Astrocyte (in vitro differentiated cells and primary cell): Measurements from ENCODE around the gene HIKESHI. TPM values are rescaled to one million over a fixed set of nuclear protein-coding genes. Genes with fewer than 3 reads are reported as not detected.

Experiments
- DNase-seq: peaks from one replicate; pipeline ENCODE4 v3.0.0-alpha.2; 2010; ENCODE audit warnings: low read depth
- FAIRE-seq: peaks from 2 replicates; lab custom pipeline; 2011; peaks lifted over from hg19 to GRCh38; lab: Jason Lieb, UNC
- H2AFZ ChIP-seq: 2 replicates; pipeline ENCODE4 v1.6.0; 2012; ENCODE audit warnings: low read depth, low read length, inconsistent platforms
- H3K27ac ChIP-seq: 2 replicates; pipeline ENCODE4 v1.5.1; 2011; ENCODE audit warnings: low read depth, low read length, inconsistent platforms
- H3K27me3 ChIP-seq: 2 replicates; pipeline ENCODE4 v1.6.0; 2011; ENCODE audit warnings: low read length, inconsistent platforms; ENCODE audit not compliant: insufficient read depth
- H3K36me3 ChIP-seq: 2 replicates; pipeline ENCODE4 v1.5.1; 2011; ENCODE audit warnings: low read length, inconsistent platforms; ENCODE audit not compliant: insufficient read depth
- H3K4me1 ChIP-seq: 2 replicates; pipeline ENCODE4 v1.5.1; 2011; ENCODE audit warnings: low read length, inconsistent platforms; ENCODE audit not compliant: insufficient read depth
- H3K4me2 ChIP-seq: 2 replicates; pipeline ENCODE4 v1.6.0; 2012; ENCODE audit warnings: low read length, inconsistent platforms
- H3K4me3 ChIP-seq: 2 replicates; pipeline ENCODE4 v1.5.1; 2011; ENCODE audit warnings: low read depth, mild to moderate bottlenecking, low read length, inconsistent platforms; ENCODE audit not compliant: insufficient read depth
- H3K79me2 ChIP-seq: 2 replicates; pipeline ENCODE4 v1.6.0; 2012; ENCODE audit warnings: mild to moderate bottlenecking, low read length, inconsistent platforms; ENCODE audit not compliant: insufficient read depth
- H3K9ac ChIP-seq: 2 replicates; pipeline ENCODE4 v1.6.0; 2012; ENCODE audit warnings: mild to moderate bottlenecking, low read length, inconsistent platforms
- H3K9me3 ChIP-seq: 2 replicates; pipeline ENCODE4 v1.5.1; 2012; ENCODE audit warnings: low read depth, mild to moderate bottlenecking, low read length, inconsistent platforms; ENCODE audit not compliant: insufficient read depth
- H4K20me1 ChIP-seq: 2 replicates; pipeline ENCODE4 v1.6.0; 2012; ENCODE audit warnings: low read length, inconsistent platforms; ENCODE audit not compliant: insufficient read depth
- H3K27ac Mint-ChIP-seq: one replicate; pipeline ENCODE4 v1.8.0; 2021; ENCODE audit warnings: mild to moderate bottlenecking, mixed read lengths; ENCODE audit not compliant: unreplicated experiment
- H3K27me3 Mint-ChIP-seq: one replicate; pipeline ENCODE4 v1.8.0; 2021; ENCODE audit warnings: low read depth, mixed read lengths; ENCODE audit not compliant: unreplicated experiment
- H3K36me3 Mint-ChIP-seq: one replicate; pipeline ENCODE4 v1.8.0; 2021; ENCODE audit warnings: low read depth, mixed read lengths; ENCODE audit not compliant: unreplicated experiment
- H3K4me1 Mint-ChIP-seq: one replicate; pipeline ENCODE4 v1.8.0; 2021; ENCODE audit warnings: low read depth, mixed read lengths; ENCODE audit not compliant: unreplicated experiment
- H3K4me3 Mint-ChIP-seq: one replicate; pipeline ENCODE4 v1.8.0; 2021; ENCODE audit warnings: mild to moderate bottlenecking, moderate library complexity, mixed read lengths; ENCODE audit not compliant: unreplicated experiment
- H3K9me3 Mint-ChIP-seq: one replicate; pipeline ENCODE4 v1.8.0; 2021; ENCODE audit warnings: mild to moderate bottlenecking, mixed read lengths; ENCODE audit not compliant: unreplicated experiment
- EZH2 ChIP-seq: IDR thresholded peaks from 2 replicates; pipeline ENCODE4 v1.6.1; 2012; ENCODE audit warnings: mild to moderate bottlenecking, low read length, inconsistent platforms; ENCODE audit not compliant: insufficient read depth
- total RNA-seq: library from RNA; stranded (reverse); gene quantifications from 2 replicates; pipeline ENCODE4 v1.2.1, GENCODE V29; 2021
- TF ChIP-seq, protein P1 (sequence below): IDR thresholded peaks from 2 replicates; pipeline ENCODE4 v1.5.1; 2011; ENCODE audit warnings: low read depth, mild to moderate bottlenecking, inconsistent platforms, low read length, moderate library complexity; ENCODE audit not compliant: insufficient read depth

HIKESHI gene
- total RNA-seq, 1 donor from 2014 or later = 42.3 TPM

GRCh38 chr11:86256608-86257007 is 45.4 kb upstream of the HIKESHI start:
- Mint-ChIP-seq H3K27me3 (no peaks in the 10 kb centered on the region), H3K4me3 (no peak overlapping the region), H3K9me3 (no peaks in the 10 kb centered on the region), H3K36me3 (peaks cover 2% of the 10 kb centered on the region), H3K4me1 (no peaks in the 10 kb centered on the region), H3K27ac (no peak overlapping the region)
- no peak for DNase-seq
- FAIRE-seq = no peak
- no peak overlapping the region for H3K27ac ChIP-seq
- no peak overlapping the region for H3K4me2 ChIP-seq
- no peaks in the 10 kb centered on the region for H3K9me3 ChIP-seq
- no peak overlapping the region for H2AFZ ChIP-seq
- no peak overlapping the region for H3K9ac ChIP-seq
- H3K4me3 ChIP-seq = no peak overlapping the region
- H3K36me3 ChIP-seq = peaks cover 6% of the 10 kb centered on the region
- H4K20me1 ChIP-seq = peaks cover 13% of the 10 kb centered on the region
- no peaks in the 10 kb centered on the region for H3K4me1 ChIP-seq
- TF ChIP-seq, protein P1, sequence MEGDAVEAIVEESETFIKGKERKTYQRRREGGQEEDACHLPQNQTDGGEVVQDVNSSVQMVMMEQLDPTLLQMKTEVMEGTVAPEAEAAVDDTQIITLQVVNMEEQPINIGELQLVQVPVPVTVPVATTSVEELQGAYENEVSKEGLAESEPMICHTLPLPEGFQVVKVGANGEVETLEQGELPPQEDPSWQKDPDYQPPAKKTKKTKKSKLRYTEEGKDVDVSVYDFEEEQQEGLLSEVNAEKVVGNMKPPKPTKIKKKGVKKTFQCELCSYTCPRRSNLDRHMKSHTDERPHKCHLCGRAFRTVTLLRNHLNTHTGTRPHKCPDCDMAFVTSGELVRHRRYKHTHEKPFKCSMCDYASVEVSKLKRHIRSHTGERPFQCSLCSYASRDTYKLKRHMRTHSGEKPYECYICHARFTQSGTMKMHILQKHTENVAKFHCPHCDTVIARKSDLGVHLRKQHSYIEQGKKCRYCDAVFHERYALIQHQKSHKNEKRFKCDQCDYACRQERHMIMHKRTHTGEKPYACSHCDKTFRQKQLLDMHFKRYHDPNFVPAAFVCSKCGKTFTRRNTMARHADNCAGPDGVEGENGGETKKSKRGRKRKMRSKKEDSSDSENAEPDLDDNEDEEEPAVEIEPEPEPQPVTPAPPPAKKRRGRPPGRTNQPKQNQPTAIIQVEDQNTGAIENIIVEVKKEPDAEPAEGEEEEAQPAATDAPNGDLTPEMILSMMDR = no peak
- no peak for TF ChIP-seq EZH2
- peaks cover 50% of the 10 kb centered on the region for H3K79me2 ChIP-seq
- no peaks in the 10 kb centered on the region for H3K27me3 ChIP-seq

GRCh38 chr11:86257446-86257845 is 44.6 kb upstream of the HIKESHI start:
- Mint-ChIP-seq H3K9me3 (no peaks in the 10 kb centered on the region), H3K27me3 (no peaks in the 10 kb centered on the region), H3K36me3 (peaks cover 2% of the 10 kb centered on the region), H3K27ac (no peak overlapping the region), H3K4me3 (no peak overlapping the region), H3K4me1 (no peaks in the 10 kb centered on the region)
- Histone ChIP-seq H3K4me1 (no peaks in the 10 kb centered on the region), H4K20me1 (peaks cover 12% of the 10 kb centered on the region), H3K9me3 (no peaks in the 10 kb centered on the region), H3K4me2 (no peak overlapping the region), H3K79me2 (peaks cover 42% of the 10 kb centered on the region), H3K4me3 (no peak overlapping the region), H3K36me3 (peaks cover 6% of the 10 kb centered on the region), H2AFZ (no peak overlapping the region), H3K27me3 (no peaks in the 10 kb centered on the region), H3K27ac (no peak overlapping the region), H3K9ac (no peak overlapping the region)
- FAIRE-seq = no peak
- TF ChIP-seq, protein P1 = no peak
- TF ChIP-seq EZH2 = no peak
- DNase-seq = no peak

GRCh38 chr11:86259730-86260129 is 42.3 kb upstream of the HIKESHI start:
- TF ChIP-seq, protein P1 = no peak
- TF ChIP-seq EZH2 = no peak
- H2AFZ ChIP-seq = no peak overlapping the region
- H3K27ac ChIP-seq = no peak overlapping the region
- Mint-ChIP-seq H3K27ac (no peak overlapping the region), H3K4me1 (no peaks in the 10 kb centered on the region), H3K27me3 (no peaks in the 10 kb centered on the region), H3K9me3 (no peaks in the 10 kb centered on the region), H3K4me3 (no peak overlapping the region), H3K36me3 (peaks cover 10% of the 10 kb centered on the region)
- no peak overlapping the region for H3K4me3 ChIP-seq
- peaks cover 6% of the 10 kb centered on the region for H3K36me3 ChIP-seq
- peaks cover 8% of the 10 kb centered on the region for H4K20me1 ChIP-seq
- FAIRE-seq = no peak
- H3K27me3 ChIP-seq = no peaks in the 10 kb centered on the region
- H3K9ac ChIP-seq = no peak overlapping the region
- H3K79me2 ChIP-seq = peaks cover 25% of the 10 kb centered on the region
- H3K4me2 ChIP-seq = no peak overlapping the region
- DNase-seq = no peak
- no peaks in the 10 kb centered on the region for H3K4me1 ChIP-seq
- no peaks in the 10 kb centered on the region for H3K9me3 ChIP-seq
